Erythroblast (primary cell): Measurements from ENCODE around the gene CNP.

Source experiments
- GATA1 ChIP-seq: IDR thresholded peaks from 2 replicates; pipeline ENCODE4 v1.6.1; 2011; ENCODE audit warnings: low read depth, mild to moderate bottlenecking, control low read depth, low read length, moderate library complexity
- POLR2A ChIP-seq: IDR thresholded peaks from 2 replicates; pipeline ENCODE4 v1.6.1; 2011; ENCODE audit warnings: mild to moderate bottlenecking, low read length

GRCh38 chr17:41996855-41997164 is 30.2 kb downstream of the CNP start:
- no peak for TF ChIP-seq POLR2A
- no peak for TF ChIP-seq GATA1
